ENCODE results near the gene RAVER1.

Gene RAVER1

DNA sequence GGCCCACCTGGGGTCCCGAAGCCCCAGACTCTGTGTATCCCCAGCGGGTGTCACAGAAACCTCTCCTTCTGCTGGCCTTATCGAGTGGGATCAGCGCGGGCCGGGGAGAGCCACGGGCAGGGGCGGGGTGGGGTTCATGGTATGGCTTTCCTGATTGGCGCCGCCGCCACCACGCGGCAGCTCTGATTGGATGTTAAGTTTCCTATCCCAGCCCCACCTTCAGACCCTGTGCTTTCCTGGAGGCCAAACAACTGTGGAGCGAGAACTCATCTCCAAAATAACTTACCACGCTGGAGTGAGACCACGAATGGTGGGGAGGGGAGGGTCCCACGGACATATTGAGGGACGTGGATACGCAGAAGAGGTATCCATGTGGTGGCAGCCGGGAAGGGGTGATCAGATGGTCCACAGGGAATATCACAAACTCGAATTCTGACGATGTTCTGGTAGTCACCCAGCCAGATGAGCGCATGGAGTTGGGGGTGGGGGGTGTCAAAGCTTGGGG lies 44.6 kb downstream of the RAVER1 start:
- H2AFZ ChIP-seq (ENCODE audit: insufficient read depth, low read length, poor library complexity) = peak overlapping the region; percentile 27
- peaks cover 0 to 2% of the 10 kb centered on the region in 2 experiments for H3K36me3 ChIP-seq (ENCODE audit: control insufficient read depth in 1 of 2, insufficient read depth in 2 of 2, low read length in 2 of 2)
- no peak overlapping the region for H3K18ac ChIP-seq (ENCODE audit: low read length)
- H3K27ac ChIP-seq (ENCODE audit: low read depth, low read length) = no peak overlapping the region
- no peaks in the 10 kb centered on the region for H3K79me2 ChIP-seq (ENCODE audit: control insufficient read depth, insufficient read depth, low read length, poor library complexity)
- H3K23ac ChIP-seq (ENCODE audit: low read length) = no peak overlapping the region
- no peak overlapping the region for H4K12ac ChIP-seq (ENCODE audit: low read depth, low read length)
- H3K4ac ChIP-seq (ENCODE audit: low read depth, low read length) = no peak overlapping the region
- no peak overlapping the region for H4K8ac ChIP-seq (ENCODE audit: low read depth, low read length)
- no peak overlapping the region for H2BK5ac ChIP-seq (ENCODE audit: low read depth, low read length, poor library complexity)
- no peaks in the 10 kb centered on the region for H3K79me1 ChIP-seq (ENCODE audit: low read length)
- no peak overlapping the region for H2BK12ac ChIP-seq (ENCODE audit: low read length)
- H2AK5ac ChIP-seq (ENCODE audit: low read length) = no peak overlapping the region
- H4K91ac ChIP-seq (ENCODE audit: low read depth, low read length) = no peak overlapping the region
- H2BK120ac ChIP-seq (ENCODE audit: insufficient read depth, low read length, poor library complexity) = no peak overlapping the region
- peak in 1 of 2 donors; percentile 39 for DNase-seq
- H3K27me3 ChIP-seq (ENCODE audit: insufficient read depth, low read length) = peaks cover 69% of the 10 kb centered on the region
- WGBS (ENCODE audit: extremely low coverage, insufficient coverage, insufficient read length) = no CpG with 5 or more reads among the region's 23 CpGs
- H3K14ac ChIP-seq (ENCODE audit: low read length) = no peak overlapping the region
- no peak overlapping the region for H3K9ac ChIP-seq (ENCODE audit: low read length)
- H3K4me2 ChIP-seq (ENCODE audit: low read length) = peak overlapping the region; percentile 46
- peaks cover 35% of the 10 kb centered on the region for H3K9me3 ChIP-seq (ENCODE audit: insufficient read depth, low read depth, low read length)
- no peak overlapping the region for H3K4me3 ChIP-seq (ENCODE audit: low read depth, low read length)
- H3K4me1 ChIP-seq (ENCODE audit: control insufficient read depth in 1 of 2, insufficient read depth in 2 of 2, low read length in 2 of 2) = peaks cover 17 to 24% of the 10 kb centered on the region in 2 experiments

DNA sequence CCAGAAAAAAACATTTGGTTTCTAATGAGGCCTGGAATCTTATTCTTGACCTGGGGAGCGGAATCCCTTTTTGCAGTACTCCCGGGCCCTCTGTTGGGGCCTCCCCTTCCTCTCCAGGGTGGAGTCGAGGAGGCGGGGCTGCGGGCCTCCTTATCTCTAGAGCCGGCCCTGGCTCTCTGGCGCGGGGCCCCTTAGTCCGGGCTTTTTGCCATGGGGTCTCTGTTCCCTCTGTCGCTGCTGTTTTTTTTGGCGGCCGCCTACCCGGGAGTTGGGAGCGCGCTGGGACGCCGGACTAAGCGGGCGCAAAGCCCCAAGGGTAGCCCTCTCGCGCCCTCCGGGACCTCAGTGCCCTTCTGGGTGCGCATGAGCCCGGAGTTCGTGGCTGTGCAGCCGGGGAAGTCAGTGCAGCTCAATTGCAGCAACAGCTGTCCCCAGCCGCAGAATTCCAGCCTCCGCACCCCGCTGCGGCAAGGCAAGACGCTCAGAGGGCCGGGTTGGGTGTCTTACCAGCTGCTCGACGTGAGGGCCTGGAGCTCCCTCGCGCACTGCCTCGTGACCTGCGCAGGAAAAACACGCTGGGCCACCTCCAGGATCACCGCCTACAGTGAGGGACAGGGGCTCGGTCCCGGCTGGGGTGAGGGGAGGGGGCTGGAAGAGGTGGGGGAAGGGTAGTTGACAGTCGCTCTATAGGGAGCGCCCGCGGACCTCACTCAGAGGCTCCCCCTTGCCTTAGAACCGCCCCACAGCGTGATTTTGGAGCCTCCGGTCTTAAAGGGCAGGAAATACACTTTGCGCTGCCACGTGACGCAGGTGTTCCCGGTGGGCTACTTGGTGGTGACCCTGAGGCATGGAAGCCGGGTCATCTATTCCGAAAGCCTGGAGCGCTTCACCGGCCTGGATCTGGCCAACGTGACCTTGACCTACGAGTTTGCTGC lies 46.3 kb downstream of the RAVER1 start, which contains the start of gene ICAM4:
ICAM4 (plus strand) TSS at position 153 of the 935 bp plus-strand sequence; CDS start at position 211, 58 bp downstream.
- H4K91ac ChIP-seq (ENCODE audit: low read depth, low read length) = no peak within 1 kb of the TSS
- peaks cover 0 to 2% of the 10 kb centered on the region in 2 experiments for H3K36me3 ChIP-seq (ENCODE audit: control insufficient read depth in 1 of 2, insufficient read depth in 2 of 2, low read length in 2 of 2)
- H3K14ac ChIP-seq (ENCODE audit: low read length) = no peak within 1 kb of the TSS
- no peaks in the 10 kb centered on the region for H3K79me1 ChIP-seq (ENCODE audit: low read length)
- peak in 1 of 2 donors; percentile 35 for DNase-seq
- no peak within 1 kb of the TSS for H2BK12ac ChIP-seq (ENCODE audit: low read length)
- H3K27ac ChIP-seq (ENCODE audit: low read depth, low read length) = no peak within 1 kb of the TSS
- no peak within 1 kb of the TSS for H3K4ac ChIP-seq (ENCODE audit: low read depth, low read length)
- no peak within 1 kb of the TSS for H3K4me2 ChIP-seq (ENCODE audit: low read length)
- no peak within 1 kb of the TSS for H2AFZ ChIP-seq (ENCODE audit: insufficient read depth, low read length, poor library complexity)
- H3K9ac ChIP-seq (ENCODE audit: low read length) = no peak within 1 kb of the TSS
- peaks cover 12 to 17% of the 10 kb centered on the region in 2 experiments for H3K4me1 ChIP-seq (ENCODE audit: control insufficient read depth in 1 of 2, insufficient read depth in 2 of 2, low read length in 2 of 2)
- WGBS (ENCODE audit: extremely low coverage, insufficient coverage, insufficient read length) = no CpG with 5 or more reads among the region's 59 CpGs
- H3K23ac ChIP-seq (ENCODE audit: low read length) = no peak within 1 kb of the TSS
- H2AK5ac ChIP-seq (ENCODE audit: low read length) = no peak within 1 kb of the TSS
- H3K4me3 ChIP-seq (ENCODE audit: low read depth, low read length) = peak within 1 kb of the TSS; percentile 62
- H3K27me3 ChIP-seq (ENCODE audit: insufficient read depth, low read length) = peaks cover 53% of the 10 kb centered on the region
- no peak within 1 kb of the TSS for H4K12ac ChIP-seq (ENCODE audit: low read depth, low read length)
- H3K9me3 ChIP-seq (ENCODE audit: insufficient read depth, low read depth, low read length) = peaks cover 21% of the 10 kb centered on the region
- no peak within 1 kb of the TSS for H2BK120ac ChIP-seq (ENCODE audit: insufficient read depth, low read length, poor library complexity)
- H3K18ac ChIP-seq (ENCODE audit: low read length) = no peak within 1 kb of the TSS
- no peaks in the 10 kb centered on the region for H3K79me2 ChIP-seq (ENCODE audit: control insufficient read depth, insufficient read depth, low read length, poor library complexity)
- no peak within 1 kb of the TSS for H2BK5ac ChIP-seq (ENCODE audit: low read depth, low read length, poor library complexity)
- H4K8ac ChIP-seq (ENCODE audit: low read depth, low read length) = no peak within 1 kb of the TSS

DNA sequence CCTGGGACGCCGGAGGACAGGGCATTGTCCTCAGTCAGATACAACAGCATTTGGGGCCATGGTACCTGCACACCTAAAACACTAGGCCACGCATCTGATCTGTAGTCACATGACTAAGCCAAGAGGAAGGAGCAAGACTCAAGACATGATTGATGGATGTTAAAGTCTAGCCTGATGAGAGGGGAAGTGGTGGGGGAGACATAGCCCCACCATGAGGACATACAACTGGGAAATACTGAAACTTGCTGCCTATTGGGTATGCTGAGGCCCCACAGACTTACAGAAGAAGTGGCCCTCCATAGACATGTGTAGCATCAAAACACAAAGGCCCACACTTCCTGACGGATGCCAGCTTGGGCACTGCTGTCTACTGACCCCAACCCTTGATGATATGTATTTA lies 47.9 kb downstream of the RAVER1 start:
- no peak overlapping the region for H2BK12ac ChIP-seq (ENCODE audit: low read length)
- no peak overlapping the region for H3K4ac ChIP-seq (ENCODE audit: low read depth, low read length)
- peaks cover 8 to 10% of the 10 kb centered on the region in 2 experiments for H3K4me1 ChIP-seq (ENCODE audit: control insufficient read depth in 1 of 2, insufficient read depth in 2 of 2, low read length in 2 of 2)
- H3K23ac ChIP-seq (ENCODE audit: low read length) = no peak overlapping the region
- no peak overlapping the region for H3K27ac ChIP-seq (ENCODE audit: low read depth, low read length)
- no peak overlapping the region for H3K18ac ChIP-seq (ENCODE audit: low read length)
- WGBS (ENCODE audit: extremely low coverage, insufficient coverage, insufficient read length) = no CpG with 5 or more reads among the region's 4 CpGs
- H4K91ac ChIP-seq (ENCODE audit: low read depth, low read length) = no peak overlapping the region
- H3K79me2 ChIP-seq (ENCODE audit: control insufficient read depth, insufficient read depth, low read length, poor library complexity) = no peaks in the 10 kb centered on the region
- H3K14ac ChIP-seq (ENCODE audit: low read length) = no peak overlapping the region
- H4K12ac ChIP-seq (ENCODE audit: low read depth, low read length) = no peak overlapping the region
- H3K4me2 ChIP-seq (ENCODE audit: low read length) = no peak overlapping the region
- H3K27me3 ChIP-seq (ENCODE audit: insufficient read depth, low read length) = peaks cover 36% of the 10 kb centered on the region
- no peak overlapping the region for H3K9ac ChIP-seq (ENCODE audit: low read length)
- H3K79me1 ChIP-seq (ENCODE audit: low read length) = no peaks in the 10 kb centered on the region
- peak overlapping the region; percentile 34 for H3K4me3 ChIP-seq (ENCODE audit: low read depth, low read length)
- H2BK5ac ChIP-seq (ENCODE audit: low read depth, low read length, poor library complexity) = no peak overlapping the region
- DNase-seq = no peak
- no peak overlapping the region for H2BK120ac ChIP-seq (ENCODE audit: insufficient read depth, low read length, poor library complexity)
- no peak overlapping the region for H4K8ac ChIP-seq (ENCODE audit: low read depth, low read length)
- H3K9me3 ChIP-seq (ENCODE audit: insufficient read depth, low read depth, low read length) = peaks cover 19% of the 10 kb centered on the region
- H3K36me3 ChIP-seq (ENCODE audit: control insufficient read depth in 1 of 2, insufficient read depth in 2 of 2, low read length in 2 of 2) = peaks cover 0 to 2% of the 10 kb centered on the region in 2 experiments
- H2AK5ac ChIP-seq (ENCODE audit: low read length) = no peak overlapping the region
- H2AFZ ChIP-seq (ENCODE audit: insufficient read depth, low read length, poor library complexity) = no peak overlapping the region

DNA sequence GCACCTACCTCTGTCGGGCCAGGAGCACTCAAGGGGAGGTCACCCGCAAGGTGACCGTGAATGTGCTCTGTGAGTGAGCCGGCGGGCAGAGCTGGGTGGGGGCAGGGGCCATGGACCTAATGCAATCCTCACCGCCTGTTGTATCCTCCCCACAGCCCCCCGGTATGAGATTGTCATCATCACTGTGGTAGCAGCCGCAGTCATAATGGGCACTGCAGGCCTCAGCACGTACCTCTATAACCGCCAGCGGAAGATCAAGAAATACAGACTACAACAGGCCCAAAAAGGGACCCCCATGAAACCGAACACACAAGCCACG lies 48.4 kb downstream of the RAVER1 start:
- no peak overlapping the region for H2BK5ac ChIP-seq (ENCODE audit: low read depth, low read length, poor library complexity)

More for the DNA sequence above, 48.4 kb downstream of the RAVER1 start:
- no peak overlapping the region for H3K27ac ChIP-seq (ENCODE audit: low read depth, low read length)
- H2AK5ac ChIP-seq (ENCODE audit: low read length) = no peak overlapping the region
- no peak overlapping the region for H4K8ac ChIP-seq (ENCODE audit: low read depth, low read length)
- H3K4ac ChIP-seq (ENCODE audit: low read depth, low read length) = no peak overlapping the region
- H3K27me3 ChIP-seq (ENCODE audit: insufficient read depth, low read length) = peaks cover 31% of the 10 kb centered on the region
- H3K4me1 ChIP-seq (ENCODE audit: control insufficient read depth in 1 of 2, insufficient read depth in 2 of 2, low read length in 2 of 2) = peaks cover 8 to 10% of the 10 kb centered on the region in 2 experiments
- no peaks in the 10 kb centered on the region for H3K79me1 ChIP-seq (ENCODE audit: low read length)
- H3K9me3 ChIP-seq (ENCODE audit: insufficient read depth, low read depth, low read length) = peaks cover 19% of the 10 kb centered on the region
- no peaks in the 10 kb centered on the region for H3K79me2 ChIP-seq (ENCODE audit: control insufficient read depth, insufficient read depth, low read length, poor library complexity)
- H2BK120ac ChIP-seq (ENCODE audit: insufficient read depth, low read length, poor library complexity) = no peak overlapping the region
- H3K4me2 ChIP-seq (ENCODE audit: low read length) = no peak overlapping the region
- peak overlapping the region; percentile 34 for H3K4me3 ChIP-seq (ENCODE audit: low read depth, low read length)
- H4K12ac ChIP-seq (ENCODE audit: low read depth, low read length) = no peak overlapping the region
- H3K9ac ChIP-seq (ENCODE audit: low read length) = no peak overlapping the region
- H4K91ac ChIP-seq (ENCODE audit: low read depth, low read length) = no peak overlapping the region
- no CpG with 5 or more reads among the region's 13 CpGs for WGBS (ENCODE audit: extremely low coverage, insufficient coverage, insufficient read length)
- H3K18ac ChIP-seq (ENCODE audit: low read length) = no peak overlapping the region
- H3K14ac ChIP-seq (ENCODE audit: low read length) = no peak overlapping the region
- no peak overlapping the region for H2AFZ ChIP-seq (ENCODE audit: insufficient read depth, low read length, poor library complexity)
- DNase-seq = no peak
- H3K23ac ChIP-seq (ENCODE audit: low read length) = no peak overlapping the region
- peaks cover 0 to 2% of the 10 kb centered on the region in 2 experiments for H3K36me3 ChIP-seq (ENCODE audit: control insufficient read depth in 1 of 2, insufficient read depth in 2 of 2, low read length in 2 of 2)
- no peak overlapping the region for H2BK12ac ChIP-seq (ENCODE audit: low read length)

Measured in trophoblast cell (in vitro differentiated cells and primary cell).